OCI-LY7 (cell line): ENCODE data around the gene CISD3. TPM values are rescaled to one million over a fixed set of nuclear protein-coding genes. Genes with fewer than 3 reads are reported as not detected.

Experiments
- BruUV-seq: library from RNA; stranded (reverse); fragments of 400-500 nt; replicated peaks from 2 replicates; lab custom pipeline; 2021; lab: Mats Ljungman, UMichigan
- CTCF ChIA-PET: fragments of 300-600 bp; sonication (Branson Sonifier 250); formaldehyde crosslinking; loops from one replicate; lab custom pipeline; 2022; ENCODE audit warnings: antibody characterized with exemption; ENCODE audit not compliant: unreplicated experiment; lab: Charles Lee
- POLR2A ChIA-PET: fragments of 300-600 bp; sonication (Branson Sonifier 250); formaldehyde crosslinking; loops from one replicate; lab custom pipeline; 2022; ENCODE audit warnings: antibody characterized with exemption; lab: Charles Lee
- DNase-seq: peaks from one replicate; pipeline ENCODE4 v3.0.0-alpha.2; 2015; ENCODE audit warnings: low spot score
- H2AFZ ChIP-seq: fragments of 200-600 bp; sonication (generic), shearing (Covaris generic); 2 replicates; pipeline ENCODE4 v1.6.1; 2014; ENCODE audit warnings: mild to moderate bottlenecking, antibody characterized with exemption, low read length, moderate library complexity
- H3K27ac ChIP-seq: fragments of 200-600 bp; sonication (generic); 2 replicates; pipeline ENCODE4 v1.5.1; 2014; ENCODE audit warnings: mixed run types, low read depth, mild to moderate bottlenecking, moderate library complexity, low read length, inconsistent platforms; ENCODE audit not compliant: poor library complexity, severe bottlenecking
- H3K36me3 ChIP-seq: fragments of 200-600 bp; sonication (generic); 2 replicates; pipeline ENCODE4 v1.6.1; 2014; ENCODE audit warnings: mild to moderate bottlenecking, antibody characterized with exemption, low read length, moderate library complexity, mixed read lengths; ENCODE audit not compliant: insufficient read depth
- H3K4me1 ChIP-seq: fragments of 200-600 bp; sonication (generic); 2 replicates; pipeline ENCODE4 v1.5.1; 2014; ENCODE audit warnings: mild to moderate bottlenecking, low read length; ENCODE audit not compliant: insufficient read depth, poor library complexity, severe bottlenecking
- H3K4me2 ChIP-seq: fragments of 200-600 bp; sonication (generic); 2 replicates; pipeline ENCODE4 v1.6.1; 2014; ENCODE audit warnings: mild to moderate bottlenecking, low read length
- H3K4me3 ChIP-seq: fragments of 200-600 bp; sonication (generic); 2 replicates; pipeline ENCODE4 v1.5.1; 2014; ENCODE audit warnings: mild to moderate bottlenecking, low read depth, low read length; ENCODE audit not compliant: poor library complexity, severe bottlenecking
- H3K79me2 ChIP-seq: fragments of 200-600 bp; sonication (generic); 2 replicates; pipeline ENCODE4 v1.6.1; 2016; ENCODE audit warnings: low read depth, mild to moderate bottlenecking, low read length, moderate library complexity, mixed read lengths; ENCODE audit not compliant: insufficient read depth
- H3K9me2 ChIP-seq: fragments of 200-600 bp; sonication (generic); 2 replicates; pipeline ENCODE4 v1.6.1; 2016; ENCODE audit warnings: mild to moderate bottlenecking, low read length, mixed read lengths; ENCODE audit not compliant: insufficient read depth
- H3K9me3 ChIP-seq: fragments of 200-600 bp; sonication (generic); 2 replicates; pipeline ENCODE4 v1.6.1; 2014; ENCODE audit warnings: mild to moderate bottlenecking, mixed run types, low read length, mixed read lengths
- H4K20me1 ChIP-seq: fragments of 200-600 bp; sonication (generic); 2 replicates; pipeline ENCODE4 v1.6.1; 2014; ENCODE audit warnings: mild to moderate bottlenecking, antibody characterized with exemption, low read length, moderate library complexity, mixed read lengths; ENCODE audit not compliant: insufficient read depth
- CTCF ChIP-seq: fragments of 200-600 bp; sonication (generic); conservative IDR thresholded peaks from 2 replicates; pipeline ENCODE4 v1.5.1; 2014; ENCODE audit warnings: mild to moderate bottlenecking, antibody characterized with exemption, low read length, moderate library complexity, mixed read lengths
- EZH2phosphoT487 ChIP-seq: fragments of 200-600 bp; sonication (generic); IDR thresholded peaks from 2 replicates; pipeline ENCODE4 v1.6.1; 2018; ENCODE audit warnings: low read depth, borderline replicate concordance, mild to moderate bottlenecking, mixed run types, antibody characterized with exemption, low read length, moderate library complexity, mixed read lengths
- intact Hi-C: fragments of 100-400 bp; cut with micrococcal nuclease; formaldehyde crosslinking; loops from one replicate; pipeline ENCODE4 v1.10.0; 2022; ENCODE audit not compliant: unreplicated experiment
- total RNA-seq, 2 experiments: library from RNA; depleted of rRNA in 1 of 2; stranded (reverse); fragments of >200 nt in 1 of 2; shearing (Covaris generic) in 1 of 2; gene quantifications; 2 replicates each; pipeline ENCODE4 v1.2.3, GENCODE V29; 2014 to 2022

Gene CISD3
- total RNA-seq, 2 experiments from 2014 or later: 13.4 to 25.1 TPM

GRCh38 chr17:38777641-38778250 is 47.6 kb downstream of the CISD3 start:
- BruUV-seq: no TSS peak
- CTCF ChIA-PET: no interaction called here
- POLR2A ChIA-PET: interaction anchor here (0.6 kb wide), 1 partner anchor 1066 kb away, joined by 3 read pairs; no protein-coding TSS in a partner anchor
- no peak overlapping the region for H3K27ac ChIP-seq
- no peak overlapping the region for H3K4me3 ChIP-seq
- H3K79me2 ChIP-seq: no peaks in the 10 kb centered on the region
- peaks cover 93% of the 10 kb centered on the region for H3K36me3 ChIP-seq
- H3K9me3 ChIP-seq: no peaks in the 10 kb centered on the region
- DNase-seq: no peak
- no peak overlapping the region for H2AFZ ChIP-seq
- no peaks in the 10 kb centered on the region for H3K9me2 ChIP-seq
- no peak for TF ChIP-seq CTCF
- TF ChIP-seq EZH2phosphoT487: no peak
- no peaks in the 10 kb centered on the region for H3K4me1 ChIP-seq
- H3K4me2 ChIP-seq: no peak overlapping the region
- intact Hi-C loops: no loop called here
- no peaks in the 10 kb centered on the region for H4K20me1 ChIP-seq

- H3K4me1 ChIP-seq: no peaks in the 10 kb centered on the region
- CTCF ChIA-PET: no interaction called here
- H3K79me2 ChIP-seq: no peaks in the 10 kb centered on the region
- no peak for TF ChIP-seq EZH2phosphoT487
- TF ChIP-seq CTCF: no peak
- no TSS peak for BruUV-seq
- no peaks in the 10 kb centered on the region for H4K20me1 ChIP-seq
- DNase-seq: no peak
- no peaks in the 10 kb centered on the region for H3K9me2 ChIP-seq
- no peak overlapping the region for H2AFZ ChIP-seq
- intact Hi-C loops: no loop called here
- H3K36me3 ChIP-seq: peaks cover 91% of the 10 kb centered on the region
- no peak overlapping the region for H3K4me2 ChIP-seq
- no peak overlapping the region for H3K4me3 ChIP-seq
- H3K9me3 ChIP-seq: no peaks in the 10 kb centered on the region
- H3K27ac ChIP-seq: no peak overlapping the region
- POLR2A ChIA-PET: no interaction called here
Observed at GRCh38 chr17:38779965-38780752, 50.0 kb downstream of the CISD3 start.

- H2AFZ ChIP-seq: no peak overlapping the region
- DNase-seq: no peak
- no peaks in the 10 kb centered on the region for H4K20me1 ChIP-seq
- peaks cover 75% of the 10 kb centered on the region for H3K36me3 ChIP-seq
- CTCF ChIA-PET: no interaction called here
- no peaks in the 10 kb centered on the region for H3K79me2 ChIP-seq
- intact Hi-C loops: no loop called here
- no peak overlapping the region for H3K4me2 ChIP-seq
- H3K9me3 ChIP-seq: no peaks in the 10 kb centered on the region
- no peaks in the 10 kb centered on the region for H3K9me2 ChIP-seq
- no peak overlapping the region for H3K4me3 ChIP-seq
- no TSS peak for BruUV-seq
- POLR2A ChIA-PET: no interaction called here
- no peak overlapping the region for H3K27ac ChIP-seq
- H3K4me1 ChIP-seq: no peaks in the 10 kb centered on the region
- TF ChIP-seq EZH2phosphoT487: no peak
- TF ChIP-seq CTCF: no peak
Observed at GRCh38 chr17:38783227-38783626, 53.1 kb downstream of the CISD3 start.
